HG02571 (cell line): ENCODE results near the gene BRF1.

Experiments
- ATAC-seq: cut with Tn5 transposase; IDR thresholded peaks from one replicate; pipeline ENCODE4 v1.9.1; 2021; ENCODE audit warnings: mild to moderate bottlenecking, moderate library complexity; ENCODE audit not compliant: unreplicated experiment

The BRF1 gene

GRCh38 chr14:105241641-105242040 is 59.2 kb downstream of the BRF1 start:
- ATAC-seq: no peak

- ATAC-seq: no peak
Measured at GRCh38 chr14:105240811-105241576, 59.8 kb downstream of the BRF1 start.

- ATAC-seq: no peak
Measured at GRCh38 chr14:105229099-105229655, 71.6 kb downstream of the BRF1 start.

DNA sequence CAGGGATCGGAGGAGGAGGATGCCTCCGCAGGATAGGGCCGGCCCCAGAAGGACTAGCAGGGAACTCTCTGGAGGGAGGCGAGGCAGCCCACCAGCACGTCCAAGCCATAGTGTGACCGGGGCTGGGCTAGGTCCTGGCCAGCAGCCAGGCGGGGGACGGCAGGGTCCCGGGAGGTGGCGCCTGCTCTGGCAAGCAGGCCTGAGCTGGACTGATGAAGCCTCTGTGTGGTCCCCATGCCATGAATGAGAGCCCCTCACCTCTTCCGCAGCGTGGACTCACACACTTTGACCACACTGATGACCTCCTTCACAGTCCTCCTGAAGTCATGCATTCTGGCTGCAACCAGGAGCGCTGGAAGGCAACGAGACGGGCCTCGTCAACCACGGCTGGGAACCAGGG is 72.2 kb downstream of the BRF1 start:
- ATAC-seq: no peak

- ATAC-seq: no peak
Measured at GRCh38 chr14:105227346-105227745, 73.5 kb downstream of the BRF1 start.

- ATAC-seq: no peak
Measured at GRCh38 chr14:105226198-105226597, 74.6 kb downstream of the BRF1 start.

- no peak for ATAC-seq
Measured at GRCh38 chr14:105224845-105225570, 75.8 kb downstream of the BRF1 start.

- no peak for ATAC-seq
Measured at GRCh38 chr14:105223770-105224544, 76.8 kb downstream of the BRF1 start.

GRCh38 chr14:105223260-105223659 is 77.5 kb downstream of the BRF1 start:
- ATAC-seq: no peak

GRCh38 chr14:105221598-105222178 is 79.1 kb downstream of the BRF1 start:
- no peak for ATAC-seq

DNA sequence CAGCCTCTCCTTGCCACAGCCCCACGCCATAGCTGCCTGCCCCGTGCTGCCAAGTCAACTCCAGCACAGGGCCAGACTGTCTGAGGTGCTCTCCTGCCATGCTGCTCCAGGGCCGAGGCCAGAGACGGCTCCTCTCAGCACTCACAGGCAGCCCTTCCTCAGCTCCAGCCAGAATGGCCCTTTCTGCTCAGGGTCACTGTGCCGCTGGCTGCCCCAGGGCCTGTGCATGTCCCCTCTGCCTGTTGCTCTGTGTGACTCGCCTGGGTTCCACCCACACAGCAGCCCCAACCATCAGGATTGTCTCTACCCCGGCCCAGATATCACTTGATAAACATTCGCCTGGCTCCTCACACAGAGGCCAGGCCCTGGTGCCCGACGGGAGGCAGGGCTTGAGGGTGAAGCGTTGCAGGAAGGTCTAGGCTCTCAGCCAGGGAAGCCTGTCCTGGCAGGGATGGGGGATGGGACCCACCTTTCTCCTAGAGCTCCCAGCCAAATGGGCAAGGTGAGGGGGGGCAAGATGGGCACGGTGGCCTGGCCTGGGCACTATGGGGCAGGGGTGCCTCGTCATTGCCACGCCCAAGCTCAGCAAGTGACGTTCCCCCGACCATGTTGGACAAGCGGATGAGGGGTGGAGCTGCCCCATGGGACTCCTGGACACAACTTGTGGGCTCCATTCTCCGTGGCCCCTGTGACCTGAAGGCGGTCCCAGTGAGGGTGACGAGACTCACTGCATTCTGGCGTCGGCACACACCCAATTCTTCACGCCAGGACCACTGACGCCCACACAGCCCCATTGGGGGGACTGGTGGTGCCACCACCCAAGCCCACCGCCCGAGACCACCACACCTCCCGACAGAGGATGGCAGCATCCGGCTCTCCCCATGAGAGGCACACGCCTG is 79.9 kb downstream of the BRF1 start:
- ATAC-seq: no peak

DNA sequence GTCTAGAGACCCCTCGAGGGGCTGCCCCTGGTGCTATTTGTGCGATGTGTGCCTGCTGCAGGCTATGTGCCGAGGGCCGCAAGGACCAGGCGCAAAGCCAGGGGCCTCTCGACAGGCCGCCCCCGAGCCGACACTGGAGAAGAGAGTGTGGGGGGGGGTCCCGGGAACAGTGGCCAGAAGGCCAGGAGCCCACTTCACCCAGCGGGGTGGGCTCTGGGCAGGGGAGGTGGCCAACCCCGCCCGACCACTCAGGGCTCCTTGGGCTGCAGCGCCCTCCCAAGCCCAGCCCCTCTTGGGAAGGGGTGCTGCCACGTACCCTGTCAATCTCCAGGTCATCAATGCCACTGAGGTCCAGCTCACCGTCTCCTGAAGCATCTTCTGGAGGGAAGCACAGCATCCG is 81.0 kb downstream of the BRF1 start:
- ATAC-seq: no peak

DNA sequence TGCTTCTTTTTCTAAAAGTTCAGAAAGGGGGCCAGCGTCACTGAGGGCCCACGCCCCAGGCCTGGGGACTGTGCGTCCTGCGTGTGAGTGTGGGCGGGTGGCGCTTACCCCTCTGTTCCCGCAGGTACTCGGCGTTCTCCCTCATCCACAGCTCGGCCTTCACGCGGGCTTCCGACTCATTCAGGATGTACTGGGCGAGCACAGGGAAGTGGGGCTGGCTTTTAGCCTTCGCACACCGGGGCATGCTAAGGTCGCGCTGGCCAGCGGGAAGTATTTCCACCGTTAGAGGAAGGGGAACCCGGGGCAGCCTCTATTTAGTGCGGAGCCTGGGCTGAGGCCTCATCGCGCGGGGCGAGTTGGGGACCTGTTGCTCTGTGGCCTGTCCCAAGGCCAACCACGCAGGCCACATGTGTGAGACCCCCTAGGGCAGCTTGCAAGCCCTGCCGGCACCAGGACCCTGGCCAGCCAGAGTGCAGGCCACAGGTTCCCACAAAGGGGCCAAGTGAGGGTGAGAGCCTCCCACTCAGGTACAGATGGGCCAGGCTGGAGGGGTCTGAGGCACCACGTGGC is 81.7 kb downstream of the BRF1 start:
- no peak for ATAC-seq

DNA sequence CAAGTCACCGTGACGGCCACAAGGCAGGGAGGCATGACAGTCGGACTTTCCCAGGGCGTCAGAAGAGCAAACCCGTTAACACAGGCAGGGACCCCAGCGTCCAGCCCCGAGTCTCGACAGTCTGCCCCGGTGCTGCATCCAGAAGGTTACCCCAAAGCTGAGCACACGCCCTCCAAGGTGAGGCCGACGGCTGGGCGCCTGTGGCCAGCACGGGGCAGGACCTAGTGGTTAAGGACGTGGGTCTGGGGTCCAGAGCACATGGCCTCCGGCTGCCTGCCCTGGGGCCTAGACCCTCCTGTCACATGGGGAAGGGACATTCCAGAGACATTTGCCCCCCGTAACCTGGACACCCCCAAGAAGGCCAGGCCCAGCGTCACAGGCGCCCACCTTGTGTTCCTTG is 82.2 kb downstream of the BRF1 start:
- ATAC-seq: no peak

GRCh38 chr14:105217774-105218173 is 83.0 kb downstream of the BRF1 start:
- no peak for ATAC-seq

GRCh38 chr14:105216490-105217247 is 84.1 kb downstream of the BRF1 start:
- ATAC-seq: no peak

GRCh38 chr14:105215602-105216001 is 85.2 kb downstream of the BRF1 start:
- ATAC-seq: no peak

DNA sequence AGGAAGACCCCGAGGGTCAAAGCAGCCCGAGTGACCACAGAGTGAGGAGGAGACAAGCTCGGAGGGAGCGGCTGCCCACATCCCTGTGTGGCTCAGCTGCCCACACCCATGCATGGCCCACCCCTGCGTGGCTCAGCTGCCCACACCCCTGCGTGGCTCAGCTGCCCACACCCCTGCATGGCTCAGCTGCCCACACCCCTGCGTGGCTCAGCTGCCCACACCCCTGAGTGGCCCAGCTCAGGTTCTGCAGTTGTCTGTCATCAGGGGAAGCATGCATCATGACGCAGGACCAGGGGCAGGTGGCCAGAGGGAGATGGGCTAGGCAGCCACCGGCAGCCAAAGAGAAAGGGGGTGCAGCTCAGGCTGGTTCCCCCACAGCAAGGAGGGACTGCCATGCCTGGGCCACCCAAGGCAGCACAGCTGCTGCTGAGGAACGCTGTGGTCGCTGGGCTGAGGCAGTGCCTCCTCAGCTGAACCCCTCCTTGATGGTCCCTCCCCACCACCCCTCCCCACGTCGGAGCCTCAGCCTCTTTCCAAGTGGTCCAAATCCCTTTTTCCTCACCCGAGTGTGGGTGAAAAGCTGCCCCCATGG is 86.4 kb downstream of the BRF1 start:
- no peak for ATAC-seq

- no peak for ATAC-seq
Measured at GRCh38 chr14:105213361-105213760, 87.4 kb downstream of the BRF1 start.
